Measurements from ENCODE around the gene AKR1C4. TPM values are rescaled to one million over a fixed set of nuclear protein-coding genes. Genes with fewer than 3 reads are reported as not detected.

The AKR1C4 gene
- total RNA-seq, 2 donors from 2014 or later, result not detected

DNA sequence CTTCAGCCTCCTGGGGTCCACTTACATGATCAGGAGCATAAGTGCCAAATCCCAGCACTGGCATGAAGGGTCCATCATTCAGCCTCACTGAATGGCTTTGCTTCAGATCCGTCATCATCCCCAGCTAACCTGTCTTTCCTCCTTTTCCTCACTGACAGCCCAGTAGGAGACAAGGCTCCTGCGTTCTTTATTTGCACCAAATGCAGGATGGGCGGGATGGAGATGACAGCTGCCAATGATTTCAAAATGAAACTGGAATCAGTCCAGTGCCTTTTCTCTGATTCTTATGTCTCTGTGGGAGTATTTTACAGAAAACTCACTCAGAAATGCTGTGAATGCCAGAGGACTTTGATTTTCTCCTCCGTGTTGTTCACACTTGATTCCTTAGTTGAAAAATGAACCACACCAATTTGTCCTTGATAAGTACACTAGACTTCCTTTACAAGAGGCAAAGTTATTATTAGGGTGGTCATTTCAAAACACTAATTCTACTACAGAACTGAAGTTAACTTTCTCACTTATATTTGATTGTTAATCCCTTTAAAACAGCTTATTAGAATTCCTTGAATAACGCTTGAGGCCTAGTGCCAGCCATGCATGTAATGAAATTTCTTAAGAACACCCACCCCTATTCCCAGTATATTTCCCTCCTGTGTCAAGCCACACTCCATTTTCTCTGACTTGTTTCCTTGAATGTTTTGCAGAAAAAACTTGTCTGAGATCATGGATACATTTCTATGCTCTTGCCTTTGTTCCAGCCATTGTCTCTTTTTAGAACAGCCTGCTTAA is 11.5 kb upstream of the AKR1C4 start, which contains the start of gene AKR1C8:
Gene AKR1C8, minus strand, starts transcription at position 164 of the 789 bp plus-strand sequence. Its CDS starts 46 bp downstream, at position 118.
- H3K4me1 ChIP-seq (replicated peaks), result no peaks in the 10 kb centered on the region
- no peaks in the 10 kb centered on the region for H3K27me3 ChIP-seq (replicated peaks; ENCODE audit: insufficient read depth)
- H3K27ac ChIP-seq, result no peak within 1 kb of the TSS
- no peak for DNase-seq (ENCODE audit: low spot score)
- 85% methylated on average over 5 of the region's 5 CpGs for WGBS
- H3K9me3 ChIP-seq, result no peaks in the 10 kb centered on the region
- no peak within 1 kb of the TSS for H3K4me3 ChIP-seq
- TF ChIP-seq POLR2A (IDR thresholded peaks at IDR 0.05) (no peak), POLR2AphosphoS5 (IDR thresholded peaks at IDR 0.05) (no peak)
- TF ChIP-seq, protein P1, sequence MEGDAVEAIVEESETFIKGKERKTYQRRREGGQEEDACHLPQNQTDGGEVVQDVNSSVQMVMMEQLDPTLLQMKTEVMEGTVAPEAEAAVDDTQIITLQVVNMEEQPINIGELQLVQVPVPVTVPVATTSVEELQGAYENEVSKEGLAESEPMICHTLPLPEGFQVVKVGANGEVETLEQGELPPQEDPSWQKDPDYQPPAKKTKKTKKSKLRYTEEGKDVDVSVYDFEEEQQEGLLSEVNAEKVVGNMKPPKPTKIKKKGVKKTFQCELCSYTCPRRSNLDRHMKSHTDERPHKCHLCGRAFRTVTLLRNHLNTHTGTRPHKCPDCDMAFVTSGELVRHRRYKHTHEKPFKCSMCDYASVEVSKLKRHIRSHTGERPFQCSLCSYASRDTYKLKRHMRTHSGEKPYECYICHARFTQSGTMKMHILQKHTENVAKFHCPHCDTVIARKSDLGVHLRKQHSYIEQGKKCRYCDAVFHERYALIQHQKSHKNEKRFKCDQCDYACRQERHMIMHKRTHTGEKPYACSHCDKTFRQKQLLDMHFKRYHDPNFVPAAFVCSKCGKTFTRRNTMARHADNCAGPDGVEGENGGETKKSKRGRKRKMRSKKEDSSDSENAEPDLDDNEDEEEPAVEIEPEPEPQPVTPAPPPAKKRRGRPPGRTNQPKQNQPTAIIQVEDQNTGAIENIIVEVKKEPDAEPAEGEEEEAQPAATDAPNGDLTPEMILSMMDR (IDR thresholded peaks at IDR 0.05), result no peak
- H3K36me3 ChIP-seq, result no peaks in the 10 kb centered on the region
- intact Hi-C loops (cut with DNase I), result no loop called here

DNA sequence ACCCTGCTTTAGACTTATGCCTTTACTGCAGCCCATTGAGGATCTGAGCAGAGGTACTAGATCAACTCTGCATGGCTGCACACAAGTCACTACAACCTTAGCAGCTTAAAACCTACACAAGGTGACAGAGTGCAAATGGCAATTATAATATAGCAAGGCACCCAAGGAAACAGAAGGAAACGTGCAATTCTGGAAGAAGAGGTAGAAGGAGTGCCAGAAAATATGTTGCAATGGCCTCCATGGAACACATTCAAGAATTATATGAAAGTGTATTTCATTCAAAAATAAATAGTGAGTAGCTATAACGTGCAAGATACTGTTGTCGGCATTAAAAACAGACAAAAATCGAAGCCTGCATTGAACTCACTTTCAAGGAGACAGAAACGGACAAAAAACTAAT is 8.8 kb upstream of the AKR1C4 start:
- H3K36me3 ChIP-seq, result no peaks in the 10 kb centered on the region
- H3K27me3 ChIP-seq (replicated peaks; ENCODE audit: insufficient read depth), result no peaks in the 10 kb centered on the region
- WGBS, result 74% methylated on average over 5 of the region's 5 CpGs
- no peak overlapping the region for H3K4me3 ChIP-seq
- intact Hi-C loops (cut with DNase I), result no loop called here
- no peak for TF ChIP-seq POLR2A (IDR thresholded peaks at IDR 0.05)
- no peak for TF ChIP-seq POLR2AphosphoS5 (IDR thresholded peaks at IDR 0.05)
- TF ChIP-seq, protein P1 (IDR thresholded peaks at IDR 0.05), result no peak
- no peak overlapping the region for H3K27ac ChIP-seq
- DNase-seq (ENCODE audit: low spot score), result no peak
- no peaks in the 10 kb centered on the region for H3K4me1 ChIP-seq (replicated peaks)
- H3K9me3 ChIP-seq, result no peaks in the 10 kb centered on the region

DNA sequence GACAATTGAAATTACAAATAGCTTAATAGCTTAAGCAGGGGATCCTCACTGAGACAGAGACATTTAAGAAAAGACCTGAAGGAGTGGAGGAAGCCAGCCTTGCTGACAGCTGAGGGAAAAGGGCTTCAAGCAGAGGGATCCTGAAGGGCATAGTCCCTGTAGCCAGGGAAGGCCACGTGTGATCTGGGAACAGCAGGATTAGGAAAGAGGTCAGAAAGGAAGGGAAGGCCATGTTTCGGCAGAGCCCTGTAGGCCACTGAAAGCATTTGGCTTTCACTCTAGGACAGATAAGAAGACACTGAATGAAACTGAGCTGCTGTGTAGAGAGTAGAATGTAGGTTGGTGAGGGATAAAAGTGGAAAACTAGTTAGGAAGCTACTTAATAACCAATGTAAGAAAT is 8.3 kb upstream of the AKR1C4 start:
- TF ChIP-seq POLR2A (IDR thresholded peaks at IDR 0.05), result no peak
- TF ChIP-seq, protein P1 (IDR thresholded peaks at IDR 0.05), result no peak
- TF ChIP-seq POLR2AphosphoS5 (IDR thresholded peaks at IDR 0.05), result no peak
- intact Hi-C loops (cut with DNase I), result no loop called here
- Histone ChIP-seq H3K9me3 (no peaks in the 10 kb centered on the region), H3K36me3 (no peaks in the 10 kb centered on the region), H3K27ac (no peak overlapping the region), H3K4me3 (no peak overlapping the region), H3K27me3 (replicated peaks; ENCODE audit: insufficient read depth) (no peaks in the 10 kb centered on the region), H3K4me1 (replicated peaks) (no peaks in the 10 kb centered on the region)
- WGBS, result 61% methylated on average over 2 of the region's 2 CpGs
- no peak for DNase-seq (ENCODE audit: low spot score)

DNA sequence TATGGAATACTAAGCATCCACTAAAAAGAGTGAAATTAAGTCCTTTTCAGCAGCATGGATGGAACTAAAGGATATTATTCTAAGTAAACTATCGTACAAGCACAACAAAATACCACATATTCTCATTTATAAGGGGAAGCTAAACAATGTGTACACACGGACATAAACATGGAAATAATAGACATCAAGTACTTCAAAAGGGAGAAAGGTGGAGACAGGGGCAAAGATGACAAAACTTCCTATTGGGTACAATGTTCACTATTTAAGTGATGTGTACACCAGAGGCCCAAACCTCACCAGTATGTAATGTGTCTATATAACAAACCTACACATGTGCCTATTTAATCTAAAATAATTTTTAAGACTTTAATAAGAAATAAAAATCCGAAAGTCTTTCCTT is 2.2 kb upstream of the AKR1C4 start:
- TF ChIP-seq POLR2A (IDR thresholded peaks at IDR 0.05) (no peak), POLR2AphosphoS5 (IDR thresholded peaks at IDR 0.05) (no peak)
- TF ChIP-seq, protein P1 (IDR thresholded peaks at IDR 0.05), result no peak

More for the DNA sequence above, 2.2 kb upstream of the AKR1C4 start:
- intact Hi-C loops (cut with DNase I), result no loop called here
- Histone ChIP-seq H3K27ac (no peak overlapping the region), H3K9me3 (no peaks in the 10 kb centered on the region), H3K36me3 (no peaks in the 10 kb centered on the region), H3K4me3 (no peak overlapping the region), H3K27me3 (replicated peaks; ENCODE audit: insufficient read depth) (no peaks in the 10 kb centered on the region), H3K4me1 (replicated peaks) (no peaks in the 10 kb centered on the region)
- WGBS, result 81% methylated on average over 3 of the region's 3 CpGs
- no peak for DNase-seq (ENCODE audit: low spot score)
